K562 (cell line): ENCODE measurements around the gene FAM24A. TPM values are rescaled to one million over a fixed set of nuclear protein-coding genes. Genes with fewer than 3 reads are reported as not detected.

ENCODE experiments used
- CCNT2 ChIP-seq: IDR thresholded peaks from 2 replicates; pipeline ENCODE4 v1.6.1; 2011; ENCODE audit warnings: borderline replicate concordance, low read depth, mild to moderate bottlenecking, moderate library complexity, mixed read lengths, low read length; ENCODE audit not compliant: insufficient read length; ENCODE audit errors: extremely low read depth
- ESRRB ChIP-seq: fragments of 250-450 bp; sonication (Bioruptor Pico); IDR thresholded peaks from 2 replicates; pipeline ENCODE4 v1.5.0; 2020; ENCODE audit warnings: mild to moderate bottlenecking, moderate library complexity, borderline replicate concordance
- HMGN3 ChIP-seq: IDR thresholded peaks from 2 replicates; pipeline ENCODE4 v1.6.1; 2011; ENCODE audit warnings: borderline replicate concordance, low read depth, mild to moderate bottlenecking, mixed read lengths, low read length; ENCODE audit not compliant: insufficient read length; ENCODE audit errors: extremely low read depth
- SPI1 ChIP-seq: IDR thresholded peaks from 2 replicates; pipeline ENCODE4 v1.6.1; 2011; ENCODE audit warnings: low read depth, low read length, control low read depth, borderline replicate concordance
- THRB ChIP-seq: fragments of 450-650 bp; formaldehyde crosslinking; conservative IDR thresholded peaks from 2 replicates; pipeline ENCODE4 v1.4.0; 2022; ENCODE audit warnings: mild to moderate bottlenecking, missing genetic modification characterization
- U2AF1 ChIP-seq: fragments of 200-400 bp; formaldehyde crosslinking; optimal IDR thresholded peaks from 2 replicates; pipeline ENCODE3; 2017; ENCODE audit warnings: mild to moderate bottlenecking, low read depth, low read length, moderate library complexity
- ZKSCAN8 ChIP-seq: fragments of 200-800 bp; sonication (Bioruptor generic); IDR thresholded peaks from 2 replicates; pipeline ENCODE4 v1.6.1; 2016; ENCODE audit warnings: missing genetic modification characterization, missing compliant biosample characterization
- ZMIZ1 ChIP-seq, 2 experiments: fragments of 150-350 bp in 1 of 2; IDR thresholded peaks; 2 replicates each; pipeline ENCODE4 v1.6.1; 2012 to 2016; ENCODE audit warnings: low read depth in 2 of 2, low read length in 2 of 2, mild to moderate bottlenecking in 1 of 2, moderate library complexity in 1 of 2
- polyA plus RNA-seq, 8 experiments: library from polyadenylated mRNA; depleted of rRNA in 4 of 8; stranded (reverse) in 5 of 8; unstranded in 3 of 8; fragments of >200 nt; fragmentation: Nextera tagmentation in 2 of 8; fragmentation: Illumina TruSeq in 1 of 8; extraction: Ambion mirVana in 2 of 8; extraction: Trizol in 1 of 8; gene quantifications; 2 replicates each; pipeline versions ENCODE4 v1.2.1 to v1.2.3, GENCODE V29; 2011 to 2014; ENCODE audit warnings: inconsistent platforms in 1 of 8, missing spikeins in 1 of 8
- total RNA-seq, 7 experiments: library from RNA; depleted of rRNA in 6 of 7; stranded (reverse); fragments of >200 nt in 6 of 7; fragmentation: Illumina TruSeq in 2 of 7; extraction: Trizol in 2 of 7; gene quantifications; 2 replicates each; pipeline versions ENCODE4 v1.2.1 to v1.2.3, GENCODE V29; 2011 to 2021; ENCODE audit warnings: low replicate concordance in 1 of 7
- TF ChIP-seq, protein P1 (sequence below): fragments of 150-350 bp; IDR thresholded peaks from 2 replicates; pipeline ENCODE4 v1.6.1; 2014; ENCODE audit warnings: low read depth, mild to moderate bottlenecking, low read length, borderline replicate concordance
- TF ChIP-seq, protein P2 (sequence below): fragments of 250-450 bp; sonication (Bioruptor Pico); IDR thresholded peaks from 2 replicates; pipeline ENCODE4 v1.4.0; 2020
- TF ChIP-seq, protein P3 (sequence below): fragments of 250-450 bp; sonication (Bioruptor Pico); IDR thresholded peaks from 2 replicates; pipeline ENCODE4 v1.4.0; 2020; ENCODE audit warnings: mild to moderate bottlenecking, moderate library complexity

FAM24A gene
- total and polyA plus RNA-seq, 9 of the 15 experiments (the other 6 are each of a cell fraction or from before 2014, with no cell fraction given), result not detected

GRCh38 chr10:122953902-122954730 lies 43.7 kb downstream of the FAM24A start, which contains the start of gene C10orf88 (continued):
- TF ChIP-seq, protein P1, sequence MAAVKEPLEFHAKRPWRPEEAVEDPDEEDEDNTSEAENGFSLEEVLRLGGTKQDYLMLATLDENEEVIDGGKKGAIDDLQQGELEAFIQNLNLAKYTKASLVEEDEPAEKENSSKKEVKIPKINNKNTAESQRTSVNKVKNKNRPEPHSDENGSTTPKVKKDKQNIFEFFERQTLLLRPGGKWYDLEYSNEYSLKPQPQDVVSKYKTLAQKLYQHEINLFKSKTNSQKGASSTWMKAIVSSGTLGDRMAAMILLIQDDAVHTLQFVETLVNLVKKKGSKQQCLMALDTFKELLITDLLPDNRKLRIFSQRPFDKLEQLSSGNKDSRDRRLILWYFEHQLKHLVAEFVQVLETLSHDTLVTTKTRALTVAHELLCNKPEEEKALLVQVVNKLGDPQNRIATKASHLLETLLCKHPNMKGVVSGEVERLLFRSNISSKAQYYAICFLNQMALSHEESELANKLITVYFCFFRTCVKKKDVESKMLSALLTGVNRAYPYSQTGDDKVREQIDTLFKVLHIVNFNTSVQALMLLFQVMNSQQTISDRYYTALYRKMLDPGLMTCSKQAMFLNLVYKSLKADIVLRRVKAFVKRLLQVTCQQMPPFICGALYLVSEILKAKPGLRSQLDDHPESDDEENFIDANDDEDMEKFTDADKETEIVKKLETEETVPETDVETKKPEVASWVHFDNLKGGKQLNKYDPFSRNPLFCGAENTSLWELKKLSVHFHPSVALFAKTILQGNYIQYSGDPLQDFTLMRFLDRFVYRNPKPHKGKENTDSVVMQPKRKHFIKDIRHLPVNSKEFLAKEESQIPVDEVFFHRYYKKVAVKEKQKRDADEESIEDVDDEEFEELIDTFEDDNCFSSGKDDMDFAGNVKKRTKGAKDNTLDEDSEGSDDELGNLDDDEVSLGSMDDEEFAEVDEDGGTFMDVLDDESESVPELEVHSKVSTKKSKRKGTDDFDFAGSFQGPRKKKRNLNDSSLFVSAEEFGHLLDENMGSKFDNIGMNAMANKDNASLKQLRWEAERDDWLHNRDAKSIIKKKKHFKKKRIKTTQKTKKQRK, result no peak
- TF ChIP-seq, protein P2, sequence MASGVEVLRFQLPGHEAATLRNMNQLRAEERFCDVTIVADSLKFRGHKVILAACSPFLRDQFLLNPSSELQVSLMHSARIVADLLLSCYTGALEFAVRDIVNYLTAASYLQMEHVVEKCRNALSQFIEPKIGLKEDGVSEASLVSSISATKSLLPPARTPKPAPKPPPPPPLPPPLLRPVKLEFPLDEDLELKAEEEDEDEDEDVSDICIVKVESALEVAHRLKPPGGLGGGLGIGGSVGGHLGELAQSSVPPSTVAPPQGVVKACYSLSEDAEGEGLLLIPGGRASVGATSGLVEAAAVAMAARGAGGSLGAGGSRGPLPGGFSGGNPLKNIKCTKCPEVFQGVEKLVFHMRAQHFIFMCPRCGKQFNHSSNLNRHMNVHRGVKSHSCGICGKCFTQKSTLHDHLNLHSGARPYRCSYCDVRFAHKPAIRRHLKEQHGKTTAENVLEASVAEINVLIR, result no peak
- no peak for TF ChIP-seq ZKSCAN8 (CRISPR knock-in tag)
- TF ChIP-seq, protein P3, sequence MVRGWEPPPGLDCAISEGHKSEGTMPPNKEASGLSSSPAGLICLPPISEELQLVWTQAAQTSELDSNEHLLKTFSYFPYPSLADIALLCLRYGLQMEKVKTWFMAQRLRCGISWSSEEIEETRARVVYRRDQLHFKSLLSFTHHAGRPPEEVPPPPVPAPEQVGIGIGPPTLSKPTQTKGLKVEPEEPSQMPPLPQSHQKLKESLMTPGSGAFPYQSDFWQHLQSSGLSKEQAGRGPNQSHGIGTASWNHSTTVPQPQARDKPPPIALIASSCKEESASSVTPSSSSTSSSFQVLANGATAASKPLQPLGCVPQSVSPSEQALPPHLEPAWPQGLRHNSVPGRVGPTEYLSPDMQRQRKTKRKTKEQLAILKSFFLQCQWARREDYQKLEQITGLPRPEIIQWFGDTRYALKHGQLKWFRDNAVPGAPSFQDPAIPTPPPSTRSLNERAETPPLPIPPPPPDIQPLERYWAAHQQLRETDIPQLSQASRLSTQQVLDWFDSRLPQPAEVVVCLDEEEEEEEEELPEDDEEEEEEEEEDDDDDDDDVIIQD (CRISPR knock-in tag), result no peak
- no peak for TF ChIP-seq ZMIZ1 (IDR thresholded peaks at IDR 0.05; ENCODE audit: low read depth in 2 of 2, low read length in 2 of 2)
- TF ChIP-seq U2AF1, result no peak
- TF ChIP-seq SPI1, result no peak
- TF ChIP-seq HMGN3, result no peak
- TF ChIP-seq THRB (CRISPR knock-in tag), result no peak
- TF ChIP-seq ESRRB, result no peak
- TF ChIP-seq CCNT2, result no peak
